Peyer's patch (tissue), 4 donors: Measurements from ENCODE around the gene CD200R1L.

Source experiments
- POLR2A ChIP-seq, 2 donors: fragments of 450-650 bp; IDR thresholded peaks; one replicate each; pipeline ENCODE4 v1.5.1; 2017; ENCODE audit warnings: antibody characterized with exemption in 2 of 2, mild to moderate bottlenecking in 2 of 2, moderate library complexity in 2 of 2
- TF ChIP-seq, protein P1 (sequence below), 6 experiments: fragments of 450-650 bp in 4 of 6; fragments of 200-600 bp in 2 of 6; sonication (generic) in 1 of 6; IDR thresholded peaks; one replicate each; pipeline ENCODE4 v1.5.1; 2017 to 2019; ENCODE audit warnings: antibody characterized with exemption in 6 of 6, mild to moderate bottlenecking in 3 of 6, moderate library complexity in 1 of 6

DNA sequence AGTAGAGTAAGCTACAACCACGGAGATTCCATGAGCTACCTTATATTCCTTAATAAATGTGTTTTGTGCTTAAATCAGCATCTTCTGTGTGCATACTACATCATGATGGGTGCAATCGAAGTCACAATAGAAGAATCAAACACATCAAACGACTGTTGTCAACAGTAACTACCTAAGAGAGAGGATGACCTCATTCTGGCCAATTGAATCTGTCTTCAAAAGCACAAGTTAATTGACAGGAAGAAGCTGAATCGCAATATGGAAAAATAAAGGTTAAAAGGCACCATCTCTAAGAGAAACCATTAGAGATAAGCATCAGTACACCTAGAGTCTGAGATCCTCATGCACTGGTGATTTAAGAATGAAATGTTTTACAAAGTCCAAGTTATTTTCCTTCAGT is 39.0 kb downstream of the CD200R1L start:
- TF ChIP-seq, protein P1, sequence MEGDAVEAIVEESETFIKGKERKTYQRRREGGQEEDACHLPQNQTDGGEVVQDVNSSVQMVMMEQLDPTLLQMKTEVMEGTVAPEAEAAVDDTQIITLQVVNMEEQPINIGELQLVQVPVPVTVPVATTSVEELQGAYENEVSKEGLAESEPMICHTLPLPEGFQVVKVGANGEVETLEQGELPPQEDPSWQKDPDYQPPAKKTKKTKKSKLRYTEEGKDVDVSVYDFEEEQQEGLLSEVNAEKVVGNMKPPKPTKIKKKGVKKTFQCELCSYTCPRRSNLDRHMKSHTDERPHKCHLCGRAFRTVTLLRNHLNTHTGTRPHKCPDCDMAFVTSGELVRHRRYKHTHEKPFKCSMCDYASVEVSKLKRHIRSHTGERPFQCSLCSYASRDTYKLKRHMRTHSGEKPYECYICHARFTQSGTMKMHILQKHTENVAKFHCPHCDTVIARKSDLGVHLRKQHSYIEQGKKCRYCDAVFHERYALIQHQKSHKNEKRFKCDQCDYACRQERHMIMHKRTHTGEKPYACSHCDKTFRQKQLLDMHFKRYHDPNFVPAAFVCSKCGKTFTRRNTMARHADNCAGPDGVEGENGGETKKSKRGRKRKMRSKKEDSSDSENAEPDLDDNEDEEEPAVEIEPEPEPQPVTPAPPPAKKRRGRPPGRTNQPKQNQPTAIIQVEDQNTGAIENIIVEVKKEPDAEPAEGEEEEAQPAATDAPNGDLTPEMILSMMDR (IDR thresholded peaks at IDR 0.05): no peak
- TF ChIP-seq POLR2A (IDR thresholded peaks at IDR 0.05): no peak
